IMR-90 (cell line): Measurements from ENCODE around the gene DZIP3.

Experiments used
- CHD1 ChIP-seq: IDR thresholded peaks from 2 replicates; pipeline ENCODE4 v1.6.1; 2012; ENCODE audit warnings: low read depth, low read length, improper control_type of control experiment
- FOS ChIP-seq: fragments of 150-350 bp; IDR thresholded peaks from 2 replicates; pipeline ENCODE4 v1.6.1; 2016; ENCODE audit warnings: low read depth, low read length
- MAFK ChIP-seq: IDR thresholded peaks from 2 replicates; pipeline ENCODE4 v1.6.1; 2012; ENCODE audit warnings: low read depth, low read length, improper control_type of control experiment
- MAZ ChIP-seq: IDR thresholded peaks from 2 replicates; pipeline ENCODE4 v1.6.1; 2012; ENCODE audit warnings: low read depth, mild to moderate bottlenecking, low read length, improper control_type of control experiment, moderate library complexity, borderline replicate concordance
- MXI1 ChIP-seq: IDR thresholded peaks from 2 replicates; pipeline ENCODE4 v1.6.1; 2012; ENCODE audit warnings: low read depth, mild to moderate bottlenecking, low read length, moderate library complexity, borderline replicate concordance
- POLR2A ChIP-seq: IDR thresholded peaks from 2 replicates; pipeline ENCODE4 v1.6.1; 2012; ENCODE audit warnings: mild to moderate bottlenecking, low read depth, low read length
- RAD21 ChIP-seq: IDR thresholded peaks from 2 replicates; pipeline ENCODE4 v1.6.1; 2012; ENCODE audit warnings: low read length, improper control_type of control experiment
- RFX5 ChIP-seq: IDR thresholded peaks from 2 replicates; pipeline ENCODE4 v1.8.0; 2012; ENCODE audit warnings: low read depth, mild to moderate bottlenecking, low read length, moderate library complexity
- SMC3 ChIP-seq: fragments of 150-350 bp; IDR thresholded peaks from 2 replicates; pipeline ENCODE4 v1.6.1; 2016; ENCODE audit warnings: low read depth, mild to moderate bottlenecking, antibody characterized with exemption, low read length, moderate library complexity
- TF ChIP-seq, protein P1 (sequence below): conservative IDR thresholded peaks from 2 replicates; pipeline ENCODE4 v1.5.1; 2012; ENCODE audit warnings: mild to moderate bottlenecking, low read depth, low read length, improper control_type of control experiment
- TF ChIP-seq, protein P2 (sequence below): fragments of 150-350 bp; IDR thresholded peaks from 2 replicates; pipeline ENCODE4 v1.6.1; 2017; ENCODE audit warnings: mild to moderate bottlenecking, antibody characterized with exemption, low read length, low read depth

DNA sequence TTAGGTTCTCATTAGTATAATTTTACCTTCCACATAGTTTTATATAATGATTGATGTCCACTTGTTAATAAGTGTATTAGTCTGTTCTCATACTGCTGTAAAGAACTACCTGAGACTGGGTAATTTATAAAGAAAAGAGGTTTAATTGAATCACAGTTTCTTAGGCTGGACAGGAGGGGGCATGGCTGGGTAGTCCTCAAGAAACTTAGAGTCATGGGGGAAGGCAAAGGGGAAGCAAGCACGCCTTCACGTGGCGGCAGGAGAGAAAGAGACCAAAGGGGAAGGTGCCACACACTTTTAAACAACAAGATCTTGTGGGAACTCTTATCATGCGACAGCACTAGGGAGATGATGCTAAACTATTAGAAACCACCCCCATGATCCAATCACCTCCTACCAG lies 19.2 kb downstream of the DZIP3 start:
- TF ChIP-seq, protein P1, sequence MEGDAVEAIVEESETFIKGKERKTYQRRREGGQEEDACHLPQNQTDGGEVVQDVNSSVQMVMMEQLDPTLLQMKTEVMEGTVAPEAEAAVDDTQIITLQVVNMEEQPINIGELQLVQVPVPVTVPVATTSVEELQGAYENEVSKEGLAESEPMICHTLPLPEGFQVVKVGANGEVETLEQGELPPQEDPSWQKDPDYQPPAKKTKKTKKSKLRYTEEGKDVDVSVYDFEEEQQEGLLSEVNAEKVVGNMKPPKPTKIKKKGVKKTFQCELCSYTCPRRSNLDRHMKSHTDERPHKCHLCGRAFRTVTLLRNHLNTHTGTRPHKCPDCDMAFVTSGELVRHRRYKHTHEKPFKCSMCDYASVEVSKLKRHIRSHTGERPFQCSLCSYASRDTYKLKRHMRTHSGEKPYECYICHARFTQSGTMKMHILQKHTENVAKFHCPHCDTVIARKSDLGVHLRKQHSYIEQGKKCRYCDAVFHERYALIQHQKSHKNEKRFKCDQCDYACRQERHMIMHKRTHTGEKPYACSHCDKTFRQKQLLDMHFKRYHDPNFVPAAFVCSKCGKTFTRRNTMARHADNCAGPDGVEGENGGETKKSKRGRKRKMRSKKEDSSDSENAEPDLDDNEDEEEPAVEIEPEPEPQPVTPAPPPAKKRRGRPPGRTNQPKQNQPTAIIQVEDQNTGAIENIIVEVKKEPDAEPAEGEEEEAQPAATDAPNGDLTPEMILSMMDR = no peak
- TF ChIP-seq SMC3 = no peak
- TF ChIP-seq RAD21 = no peak
- TF ChIP-seq POLR2A = no peak
- TF ChIP-seq MAZ = no peak
- no peak for TF ChIP-seq MAFK
- TF ChIP-seq RFX5 = no peak
- TF ChIP-seq, protein P2, sequence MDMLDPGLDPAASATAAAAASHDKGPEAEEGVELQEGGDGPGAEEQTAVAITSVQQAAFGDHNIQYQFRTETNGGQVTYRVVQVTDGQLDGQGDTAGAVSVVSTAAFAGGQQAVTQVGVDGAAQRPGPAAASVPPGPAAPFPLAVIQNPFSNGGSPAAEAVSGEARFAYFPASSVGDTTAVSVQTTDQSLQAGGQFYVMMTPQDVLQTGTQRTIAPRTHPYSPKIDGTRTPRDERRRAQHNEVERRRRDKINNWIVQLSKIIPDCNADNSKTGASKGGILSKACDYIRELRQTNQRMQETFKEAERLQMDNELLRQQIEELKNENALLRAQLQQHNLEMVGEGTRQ = no peak
- no peak for TF ChIP-seq CHD1
- no peak for TF ChIP-seq MXI1
- no peak for TF ChIP-seq FOS
